Body of pancreas (tissue), 4 donors: Measurements from ENCODE around the gene UGDH.

Experiments
- CTCF ChIP-seq, 7 experiments: fragments of 450-650 bp in 4 of 7; fragments of 200-600 bp in 3 of 7; sonication (generic) in 3 of 7; IDR thresholded peaks; one replicate each; pipeline ENCODE4 v1.5.1; 2016 to 2019; ENCODE audit warnings: antibody characterized with exemption in 7 of 7
- POLR2A ChIP-seq, 3 donors: fragments of 450-650 bp; IDR thresholded peaks; one replicate each; pipeline ENCODE4 v1.6.1; 2016; ENCODE audit warnings: antibody characterized with exemption in 3 of 3, mild to moderate bottlenecking in 2 of 3

GRCh38 chr4:39469429-39470077 lies 57.7 kb downstream of the UGDH start:
- TF ChIP-seq POLR2A (IDR thresholded peaks at IDR 0.05) (no peak), CTCF (IDR thresholded peaks at IDR 0.05) (peak; percentile 35 to 88 (median 86))
